DMS53 (cell line): Measurements from ENCODE around the gene MGAT1.
"Not testable (repeated sequence)": the region's sequence is repeated elsewhere in the genome, so short reads cannot be mapped to it uniquely, and the experiment has no call there.

Experiments used
- DNase-seq: peaks from one replicate; lab custom pipeline; 2025; lab: John Stamatoyannopoulos, UW

The MGAT1 gene

GRCh38 chr5:180785121-180785781 is 17.4 kb downstream of the MGAT1 start:
- no peak for DNase-seq

GRCh38 chr5:180784497-180785097 is 18.0 kb downstream of the MGAT1 start:
- DNase-seq = peak; percentile 83

- no peak for DNase-seq
Observed at GRCh38 chr5:180783340-180784052, 19.1 kb downstream of the MGAT1 start.

GRCh38 chr5:180782748-180783147 is 19.9 kb downstream of the MGAT1 start:
- no peak for DNase-seq

GRCh38 chr5:180781900-180782326 is 20.7 kb downstream of the MGAT1 start:
- not testable (repeated sequence) for DNase-seq

GRCh38 chr5:180779985-180780610 is 22.5 kb downstream of the MGAT1 start:
- DNase-seq = no peak

- no peak for DNase-seq
Observed at GRCh38 chr5:180777475-180777874, 25.1 kb downstream of the MGAT1 start.

GRCh38 chr5:180776376-180776775 is 26.2 kb downstream of the MGAT1 start:
- DNase-seq = no peak

- no peak for DNase-seq
Observed at GRCh38 chr5:180775624-180776023, 27.0 kb downstream of the MGAT1 start.

- no peak for DNase-seq
Observed at GRCh38 chr5:180771839-180772238, 30.8 kb downstream of the MGAT1 start.

- DNase-seq = no peak
Observed at GRCh38 chr5:180769821-180770220, 32.8 kb downstream of the MGAT1 start.

- no peak for DNase-seq
Observed at GRCh38 chr5:180755601-180756000, 47.0 kb downstream of the MGAT1 start.

GRCh38 chr5:180744253-180744652 is 58.4 kb downstream of the MGAT1 start:
- DNase-seq = no peak

- DNase-seq = no peak
Observed at GRCh38 chr5:180742727-180743126, 59.9 kb downstream of the MGAT1 start.

- DNase-seq = not testable (repeated sequence)
Observed at GRCh38 chr5:180740953-180741352, 61.7 kb downstream of the MGAT1 start.

- DNase-seq = no peak
Observed at GRCh38 chr5:180739958-180740357, 62.6 kb downstream of the MGAT1 start, which contains the start of gene OR2Y1. TSS of gene OR2Y1 (minus strand) at chr5:180740058. CDS start at chr5:180740058, 0 bp downstream.

GRCh38 chr5:180739271-180739670 is 63.3 kb downstream of the MGAT1 start:
- no peak for DNase-seq

- no peak for DNase-seq
Observed at GRCh38 chr5:180736536-180736935, 66.1 kb downstream of the MGAT1 start.
